ENCODE measurements around the gene POLH. TPM values are rescaled to one million over a fixed set of nuclear protein-coding genes. Genes with fewer than 3 reads are reported as not detected.
"Not testable (repeated sequence)": the region's sequence is repeated elsewhere in the genome, so short reads cannot be mapped to it uniquely, and the experiment has no call there.

The POLH gene
- total and polyA plus RNA-seq, 12 donors, result 2.1 to 11.2 (median 8.3) TPM

DNA sequence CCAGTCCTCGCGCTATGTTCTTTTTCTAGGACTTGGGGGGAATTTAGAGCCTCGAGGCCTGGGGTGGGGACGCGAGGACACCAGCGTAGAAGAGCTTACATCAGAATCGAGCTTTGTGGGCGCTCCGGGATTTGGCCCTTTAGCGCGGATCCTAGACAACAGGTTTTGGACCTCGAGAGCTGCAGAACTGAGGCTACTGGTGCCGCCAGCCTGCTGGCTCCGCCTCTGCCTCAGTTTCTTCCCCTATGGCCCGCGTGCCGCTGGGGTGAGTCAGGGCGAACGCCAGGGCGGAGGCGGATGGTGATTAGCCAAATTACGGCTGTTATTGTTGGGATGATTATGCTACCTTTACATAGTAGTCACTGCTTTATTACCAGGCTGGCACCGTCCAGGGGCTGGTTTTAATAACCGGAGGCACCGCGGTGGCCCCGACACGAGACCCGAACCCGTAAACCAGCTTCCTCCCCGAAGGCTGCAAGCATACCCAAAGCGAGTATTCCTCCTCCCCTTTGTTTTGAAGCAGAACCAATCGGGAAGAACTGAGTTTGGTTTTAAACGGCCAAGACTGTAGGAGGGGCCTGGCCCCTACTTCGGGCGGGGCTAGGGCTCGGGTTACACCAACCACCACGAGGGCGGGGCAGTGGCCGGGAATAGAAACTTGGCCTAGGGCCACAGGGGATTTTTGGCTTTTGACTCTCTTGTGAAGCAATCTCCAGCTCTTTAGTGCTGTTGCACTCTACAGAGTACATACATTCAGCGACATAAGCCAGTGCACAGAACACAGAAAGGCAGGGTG is 53.7 kb downstream of the POLH start:
- H3K27ac ChIP-seq, result peak overlapping the region; percentile 94 to 99 (median 98)
- peak; percentile 93 to 97 for DNase-seq
- ATAC-seq, result peak; percentile 87 to 95 (median 91)
- no peaks in the 10 kb centered on the region for H3K9me3 ChIP-seq
- peaks cover 10 to 39% (median 29%) of the 10 kb centered on the region in 9 donors for H3K4me1 ChIP-seq
- H3K4me3 ChIP-seq, result peak overlapping the region; percentile 63 to 98 (median 86)
- 0 to 1% methylated on average over 41 of the region's 41 CpGs for WGBS, 2 donors
- peaks cover 0 to 19% (median 10%) of the 10 kb centered on the region in 9 donors for H3K36me3 ChIP-seq
- TF ChIP-seq, protein P1, sequence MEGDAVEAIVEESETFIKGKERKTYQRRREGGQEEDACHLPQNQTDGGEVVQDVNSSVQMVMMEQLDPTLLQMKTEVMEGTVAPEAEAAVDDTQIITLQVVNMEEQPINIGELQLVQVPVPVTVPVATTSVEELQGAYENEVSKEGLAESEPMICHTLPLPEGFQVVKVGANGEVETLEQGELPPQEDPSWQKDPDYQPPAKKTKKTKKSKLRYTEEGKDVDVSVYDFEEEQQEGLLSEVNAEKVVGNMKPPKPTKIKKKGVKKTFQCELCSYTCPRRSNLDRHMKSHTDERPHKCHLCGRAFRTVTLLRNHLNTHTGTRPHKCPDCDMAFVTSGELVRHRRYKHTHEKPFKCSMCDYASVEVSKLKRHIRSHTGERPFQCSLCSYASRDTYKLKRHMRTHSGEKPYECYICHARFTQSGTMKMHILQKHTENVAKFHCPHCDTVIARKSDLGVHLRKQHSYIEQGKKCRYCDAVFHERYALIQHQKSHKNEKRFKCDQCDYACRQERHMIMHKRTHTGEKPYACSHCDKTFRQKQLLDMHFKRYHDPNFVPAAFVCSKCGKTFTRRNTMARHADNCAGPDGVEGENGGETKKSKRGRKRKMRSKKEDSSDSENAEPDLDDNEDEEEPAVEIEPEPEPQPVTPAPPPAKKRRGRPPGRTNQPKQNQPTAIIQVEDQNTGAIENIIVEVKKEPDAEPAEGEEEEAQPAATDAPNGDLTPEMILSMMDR (IDR thresholded peaks at IDR 0.05), result no peak
- H3K27me3 ChIP-seq, result no peaks in the 10 kb centered on the region
- intact Hi-C loops (cut with DNase I), result no loop called here

DNA sequence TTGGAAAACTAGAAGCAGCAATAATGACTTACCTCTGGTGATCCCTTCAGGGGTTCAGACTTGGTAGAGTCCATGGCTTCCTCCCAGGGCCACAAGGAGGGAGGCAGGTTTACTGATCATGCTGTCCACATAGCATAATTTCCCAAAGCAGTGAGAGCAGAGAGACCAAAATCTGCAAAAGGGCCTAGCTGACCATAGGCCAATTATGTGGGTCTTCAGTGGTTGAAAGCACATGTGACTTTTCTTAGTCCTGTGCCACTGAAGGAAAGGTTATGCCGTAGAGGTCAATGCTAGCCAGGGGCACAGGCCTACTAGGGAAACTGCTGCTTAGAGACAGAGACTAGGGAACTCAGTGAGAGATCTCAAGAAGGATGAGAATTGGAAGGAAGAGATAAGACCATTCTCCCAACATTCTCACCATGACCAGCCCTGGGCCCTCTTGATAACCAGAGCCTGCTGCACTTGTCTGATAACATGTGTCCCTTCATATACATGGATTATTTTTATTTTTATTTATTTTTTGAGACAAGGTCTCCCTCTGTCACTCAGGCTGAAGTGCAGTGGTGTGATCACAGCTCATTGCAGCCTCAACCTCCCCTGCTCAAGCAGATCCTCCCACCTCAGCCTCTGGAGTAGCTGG is 55.1 kb downstream of the POLH start:
- Histone ChIP-seq H3K9me3 (no peaks in the 10 kb centered on the region), H3K4me1 (peaks cover 10 to 42% (median 33%) of the 10 kb centered on the region in 9 donors), H3K4me3 (no peak overlapping the region), H3K36me3 (peaks cover 0 to 5% (median 0%) of the 10 kb centered on the region in 9 donors), H3K27ac (peak overlapping the region in 7 of 10 donors; percentile 30 to 99 (median 97)), H3K27me3 (no peaks in the 10 kb centered on the region)
- intact Hi-C loops (cut with DNase I), result no loop called here
- ATAC-seq, result no peak
- DNase-seq, result no peak
- 44 to 65% methylated on average over 1 of the region's 1 CpG for WGBS, 2 donors
- TF ChIP-seq, protein P1 (IDR thresholded peaks at IDR 0.05), result no peak

DNA sequence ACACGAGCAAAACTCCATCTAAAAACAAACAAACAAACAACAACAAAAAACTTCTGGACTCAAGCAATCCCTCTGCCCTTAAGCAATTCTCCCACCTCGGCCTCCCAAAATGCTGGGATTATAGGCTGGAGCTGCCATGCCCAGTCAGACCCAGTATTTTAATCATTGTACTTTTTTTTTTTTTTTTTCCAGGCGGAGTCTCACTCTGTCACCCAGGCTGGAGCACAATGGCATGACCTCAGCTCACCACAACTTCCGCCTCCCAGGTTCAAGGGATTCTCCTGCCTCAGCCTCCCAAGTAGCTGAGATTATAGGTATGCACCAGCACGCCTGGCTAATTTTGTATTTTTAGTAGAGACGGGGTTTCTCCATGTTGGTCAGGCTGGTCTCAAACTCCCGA is 57.0 kb downstream of the POLH start:
- Histone ChIP-seq H3K4me1 (peaks cover 10 to 42% (median 38%) of the 10 kb centered on the region in 9 donors), H3K36me3 (peaks cover 0 to 15% (median 6%) of the 10 kb centered on the region in 9 donors)
- DNase-seq; H3K9me3 ChIP-seq; H3K27me3 ChIP-seq; ATAC-seq; H3K4me3 ChIP-seq; H3K27ac ChIP-seq; intact Hi-C loops (cut with DNase I): not testable (repeated sequence)
- 94 to 99% methylated on average over 7 of the region's 7 CpGs for WGBS, 2 donors

GRCh38 chr6:43634702-43635303 is 58.8 kb downstream of the POLH start:
- Histone ChIP-seq H3K36me3 (peaks cover 0 to 34% (median 12%) of the 10 kb centered on the region in 9 donors), H3K27me3 (no peaks in the 10 kb centered on the region), H3K27ac (peak overlapping the region in 8 of 10 donors; percentile 84 to 97 (median 92)), H3K4me3 (peak overlapping the region in 4 of 10 donors; percentile 74 to 95 (median 84)), H3K9me3 (no peaks in the 10 kb centered on the region), H3K4me1 (peaks cover 11 to 57% (median 48%) of the 10 kb centered on the region in 9 donors)
- DNase-seq, result no peak
- no peak for ATAC-seq
- TF ChIP-seq, protein P1 (IDR thresholded peaks at IDR 0.05), result no peak
- intact Hi-C loops (cut with DNase I), result no loop called here
- 72 to 73% methylated on average over 9 of the region's 9 CpGs for WGBS, 2 donors
